GM19328 (cell line): ENCODE data around the gene PLEKHA7.
A peak's percentile ranks its signal among the peaks of the same experiment; 100 is the strongest.

ENCODE experiments used
- ATAC-seq: cut with Tn5 transposase; IDR thresholded peaks from one replicate; pipeline ENCODE4 v1.9.1; 2021; ENCODE audit warnings: mild to moderate bottlenecking, moderate library complexity; ENCODE audit not compliant: unreplicated experiment

Gene PLEKHA7

GRCh38 chr11:16792426-16792825 lies 221.8 kb downstream of the PLEKHA7 start:
- ATAC-seq, result no peak

GRCh38 chr11:16791191-16791961 lies 222.8 kb downstream of the PLEKHA7 start:
- ATAC-seq, result no peak

- no peak for ATAC-seq
Observed at GRCh38 chr11:16790486-16791190, 223.6 kb downstream of the PLEKHA7 start.

GRCh38 chr11:16789560-16790485 lies 224.4 kb downstream of the PLEKHA7 start:
- no peak for ATAC-seq

- ATAC-seq, result no peak
Observed at GRCh38 chr11:16789063-16789420, 225.2 kb downstream of the PLEKHA7 start.

- peak; percentile 65 for ATAC-seq
Observed at GRCh38 chr11:16788141-16789062, 225.8 kb downstream of the PLEKHA7 start.

- ATAC-seq, result no peak
Observed at GRCh38 chr11:16787035-16787742, 227.0 kb downstream of the PLEKHA7 start.

GRCh38 chr11:16786131-16786530 lies 228.1 kb downstream of the PLEKHA7 start:
- no peak for ATAC-seq

GRCh38 chr11:16785520-16786128 lies 228.6 kb downstream of the PLEKHA7 start:
- ATAC-seq, result peak; percentile 78

GRCh38 chr11:16784666-16785065 lies 229.5 kb downstream of the PLEKHA7 start:
- no peak for ATAC-seq

GRCh38 chr11:16784097-16784496 lies 230.1 kb downstream of the PLEKHA7 start:
- no peak for ATAC-seq

GRCh38 chr11:16783321-16783801 lies 230.9 kb downstream of the PLEKHA7 start:
- no peak for ATAC-seq

GRCh38 chr11:16781936-16782919 lies 232.0 kb downstream of the PLEKHA7 start:
- no peak for ATAC-seq

- ATAC-seq, result no peak
Observed at GRCh38 chr11:16780698-16781550, 233.3 kb downstream of the PLEKHA7 start.

GRCh38 chr11:16780146-16780545 lies 234.1 kb downstream of the PLEKHA7 start:
- ATAC-seq, result no peak

- no peak for ATAC-seq
Observed at GRCh38 chr11:16779436-16779835, 234.8 kb downstream of the PLEKHA7 start.

- ATAC-seq, result no peak
Observed at GRCh38 chr11:16778876-16779275, 235.3 kb downstream of the PLEKHA7 start.
